Trophoblast cell (in vitro differentiated cells and primary cell): Measurements from ENCODE around the gene IL36A.

Experiments
- DNase-seq, 2 donors: peaks; one replicate each; pipeline ENCODE4 v3.0.0-alpha.2; 2016
- H2AFZ ChIP-seq: 2 replicates; pipeline ENCODE4 v1.6.1; 2013; ENCODE audit warnings: low read length, moderate library complexity, mild to moderate bottlenecking; ENCODE audit not compliant: insufficient read depth, poor library complexity
- H2AK5ac ChIP-seq: 2 replicates; pipeline ENCODE4 v1.6.1; 2013; ENCODE audit warnings: mild to moderate bottlenecking, low read length
- H2BK120ac ChIP-seq: 2 replicates; pipeline ENCODE4 v1.6.1; 2013; ENCODE audit warnings: low read length, mild to moderate bottlenecking, moderate library complexity; ENCODE audit not compliant: insufficient read depth, poor library complexity
- H2BK12ac ChIP-seq: 2 replicates; pipeline ENCODE4 v1.6.1; 2013; ENCODE audit warnings: mild to moderate bottlenecking, low read length, moderate library complexity
- H2BK5ac ChIP-seq: 2 replicates; pipeline ENCODE4 v1.6.1; 2013; ENCODE audit warnings: low read length, low read depth, moderate library complexity, mild to moderate bottlenecking; ENCODE audit not compliant: poor library complexity
- H3K14ac ChIP-seq: 2 replicates; pipeline ENCODE4 v1.6.1; 2013; ENCODE audit warnings: mild to moderate bottlenecking, low read length
- H3K18ac ChIP-seq: 2 replicates; pipeline ENCODE4 v1.6.1; 2013; ENCODE audit warnings: mild to moderate bottlenecking, low read length
- H3K23ac ChIP-seq: 2 replicates; pipeline ENCODE4 v1.6.1; 2013; ENCODE audit warnings: low read length
- H3K27ac ChIP-seq: 2 replicates; pipeline ENCODE4 v1.5.1; 2013; ENCODE audit warnings: low read depth, mild to moderate bottlenecking, inconsistent platforms, low read length, moderate library complexity
- H3K27me3 ChIP-seq: 2 replicates; pipeline ENCODE4 v1.6.1; 2013; ENCODE audit warnings: inconsistent platforms, mild to moderate bottlenecking, low read length, moderate library complexity; ENCODE audit not compliant: insufficient read depth
- H3K36me3 ChIP-seq, 2 experiments: 1 replicate in 1 of 2; 2 replicates in 1 of 2; pipeline ENCODE4 v1.6.1; 2013; ENCODE audit warnings: low read length in 2 of 2, mild to moderate bottlenecking in 2 of 2, moderate library complexity in 1 of 2; ENCODE audit not compliant: insufficient read depth in 2 of 2, control insufficient read depth in 1 of 2
- H3K4ac ChIP-seq: 2 replicates; pipeline ENCODE4 v1.6.1; 2013; ENCODE audit warnings: low read depth, mild to moderate bottlenecking, low read length, moderate library complexity
- H3K4me1 ChIP-seq, 2 experiments: 1 replicate in 1 of 2; 2 replicates in 1 of 2; pipeline ENCODE4 v1.6.1; 2013; ENCODE audit warnings: low read length in 2 of 2, mild to moderate bottlenecking in 2 of 2, moderate library complexity in 1 of 2; ENCODE audit not compliant: insufficient read depth in 2 of 2, control insufficient read depth in 1 of 2
- H3K4me2 ChIP-seq: 2 replicates; pipeline ENCODE4 v1.6.1; 2013; ENCODE audit warnings: inconsistent platforms, mild to moderate bottlenecking, low read length, moderate library complexity
- H3K4me3 ChIP-seq: 2 replicates; pipeline ENCODE4 v1.5.1; 2013; ENCODE audit warnings: mild to moderate bottlenecking, low read depth, low read length, inconsistent platforms
- H3K79me1 ChIP-seq: one replicate; pipeline ENCODE4 v1.6.1; 2013; ENCODE audit warnings: low read length
- H3K79me2 ChIP-seq: 2 replicates; pipeline ENCODE4 v1.6.1; 2013; ENCODE audit warnings: low read length, mild to moderate bottlenecking; ENCODE audit not compliant: control insufficient read depth, insufficient read depth, poor library complexity
- H3K9ac ChIP-seq: 2 replicates; pipeline ENCODE4 v1.6.1; 2013; ENCODE audit warnings: mild to moderate bottlenecking, low read length
- H3K9me3 ChIP-seq: 2 replicates; pipeline ENCODE4 v1.6.1; 2013; ENCODE audit warnings: low read depth, mild to moderate bottlenecking, control low read depth, inconsistent platforms, low read length; ENCODE audit not compliant: insufficient read depth
- H4K12ac ChIP-seq: 2 replicates; pipeline ENCODE4 v1.6.1; 2013; ENCODE audit warnings: low read depth, mild to moderate bottlenecking, low read length, moderate library complexity
- H4K8ac ChIP-seq: 2 replicates; pipeline ENCODE4 v1.6.1; 2013; ENCODE audit warnings: low read depth, mild to moderate bottlenecking, low read length, moderate library complexity
- H4K91ac ChIP-seq: one replicate; pipeline ENCODE4 v1.6.1; 2013; ENCODE audit warnings: low read depth, mild to moderate bottlenecking, low read length, moderate library complexity
- WGBS: extraction: QIAGEN DNeasy Blood & Tissue Kit; methylation state at CpG from one replicate; pipeline ENCODE4 v1.1.7; 2013; ENCODE audit warnings: missing lambda C conversion rate; ENCODE audit not compliant: insufficient read length, insufficient coverage; ENCODE audit errors: extremely low coverage; 5-methylcytosine and 5-hydroxymethylcytosine counted together

The IL36A gene

DNA sequence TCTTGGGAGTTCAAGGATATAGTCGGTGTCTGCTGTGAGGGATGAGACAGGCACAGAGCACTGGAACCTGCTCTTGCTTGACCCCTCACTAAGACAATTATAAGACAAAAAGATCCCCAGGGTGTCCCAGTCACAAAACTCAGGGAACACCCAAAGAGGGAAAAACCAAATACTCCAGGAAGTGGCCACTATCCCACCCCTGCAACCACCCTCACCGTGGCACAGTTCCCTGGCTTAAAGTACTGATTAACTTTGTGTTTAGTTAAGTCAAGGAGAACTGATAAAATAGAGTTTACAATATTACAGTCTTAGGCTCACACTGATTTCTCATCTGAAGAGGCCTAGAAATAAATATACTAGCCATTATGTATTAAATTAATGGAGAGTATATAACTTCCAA, 33.9 kb downstream of the IL36A start:
- Histone ChIP-seq H3K79me1 (no peaks in the 10 kb centered on the region), H3K4me3 (no peak overlapping the region), H2BK5ac (no peak overlapping the region), H3K4me1 (no peaks in the 10 kb centered on the region), H3K27ac (no peak overlapping the region), H3K9me3 (peaks cover 2% of the 10 kb centered on the region), H2BK120ac (no peak overlapping the region), H3K14ac (no peak overlapping the region), H4K91ac (no peak overlapping the region), H3K23ac (no peak overlapping the region), H3K18ac (no peak overlapping the region), H3K4ac (no peak overlapping the region), H3K27me3 (no peaks in the 10 kb centered on the region), H2AFZ (no peak overlapping the region), H3K9ac (no peak overlapping the region), H3K36me3 (no peaks in the 10 kb centered on the region), H3K79me2 (no peaks in the 10 kb centered on the region), H2AK5ac (no peak overlapping the region), H4K8ac (no peak overlapping the region), H3K4me2 (no peak overlapping the region), H4K12ac (no peak overlapping the region), H2BK12ac (no peak overlapping the region)
- no CpG with 5 or more reads among the region's 2 CpGs for WGBS
- no peak for DNase-seq

DNA sequence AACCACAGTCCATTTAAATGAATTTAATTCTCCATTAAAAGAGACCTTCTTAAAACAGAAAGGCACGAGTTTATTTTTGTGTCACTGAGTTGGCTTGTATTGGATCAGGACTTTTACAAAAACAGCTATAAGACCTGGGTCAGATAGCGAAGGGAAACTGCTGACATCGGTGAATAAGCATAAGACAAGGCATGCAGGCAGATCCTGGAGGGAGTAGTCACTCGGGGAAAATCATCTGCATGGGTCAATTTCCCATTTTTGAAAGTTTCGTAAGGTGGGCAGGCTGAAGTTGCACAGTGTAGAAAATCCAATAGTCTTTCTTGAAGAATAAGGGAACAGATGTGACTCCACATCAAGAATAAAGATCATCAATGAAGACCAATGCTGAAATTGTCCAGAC, 34.5 kb downstream of the IL36A start:
- Histone ChIP-seq H3K18ac (no peak overlapping the region), H3K4me3 (no peak overlapping the region), H2AFZ (no peak overlapping the region), H2BK5ac (no peak overlapping the region), H2BK12ac (no peak overlapping the region), H3K79me2 (no peaks in the 10 kb centered on the region), H4K8ac (no peak overlapping the region), H4K91ac (no peak overlapping the region), H3K4ac (no peak overlapping the region), H3K23ac (no peak overlapping the region), H3K27me3 (no peaks in the 10 kb centered on the region), H3K36me3 (no peaks in the 10 kb centered on the region), H3K14ac (no peak overlapping the region), H4K12ac (no peak overlapping the region), H3K9ac (no peak overlapping the region), H3K4me1 (no peaks in the 10 kb centered on the region), H3K9me3 (peaks cover 2% of the 10 kb centered on the region), H2BK120ac (no peak overlapping the region), H3K79me1 (no peaks in the 10 kb centered on the region), H3K27ac (no peak overlapping the region), H3K4me2 (no peak overlapping the region), H2AK5ac (no peak overlapping the region)
- no peak for DNase-seq
- no CpG with 5 or more reads among the region's 5 CpGs for WGBS

DNA sequence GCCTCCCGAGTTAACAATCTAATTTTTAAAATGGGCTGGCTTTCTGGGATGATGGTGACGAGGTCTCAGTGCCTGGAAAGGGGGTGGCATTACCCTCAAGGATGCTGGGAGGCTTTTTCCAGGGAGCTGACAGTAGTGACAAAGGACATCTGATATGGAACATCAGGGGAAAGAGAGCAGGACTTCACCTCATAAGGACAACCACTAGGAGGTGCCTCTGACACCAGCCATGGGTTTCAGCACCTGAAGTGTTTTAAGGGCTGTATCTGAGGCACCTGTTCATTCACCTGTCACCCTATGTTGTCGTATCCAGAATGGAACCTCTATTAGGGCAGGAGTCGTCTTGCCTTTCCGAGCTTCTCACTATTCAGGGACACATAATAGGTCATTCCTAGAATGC, 36.6 kb downstream of the IL36A start:
- no peak overlapping the region for H2BK5ac ChIP-seq
- DNase-seq = peak; percentile 18 to 62

DNA sequence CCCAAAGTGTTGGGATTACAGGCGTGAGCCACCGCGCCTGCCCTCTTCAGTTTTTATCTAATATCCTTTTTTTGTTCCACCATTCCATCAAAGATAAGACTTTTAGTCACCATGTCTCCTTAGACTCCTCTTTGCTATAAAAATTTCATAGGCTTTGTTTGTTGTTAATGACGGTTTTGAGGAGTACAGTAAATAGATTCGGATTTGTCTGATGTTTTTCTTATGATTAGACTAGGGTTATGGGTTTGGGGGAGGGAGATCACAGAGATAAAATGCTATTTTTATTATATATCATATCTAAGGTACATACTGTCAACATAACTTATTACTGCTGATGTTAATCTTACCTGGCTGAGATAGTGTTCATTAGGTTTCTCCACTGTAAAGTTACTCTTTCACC, 41.2 kb downstream of the IL36A start:
- Histone ChIP-seq H2BK12ac (no peak overlapping the region), H4K12ac (no peak overlapping the region), H3K9ac (no peak overlapping the region), H3K14ac (no peak overlapping the region), H2BK120ac (no peak overlapping the region), H3K4ac (no peak overlapping the region), H3K79me2 (no peaks in the 10 kb centered on the region), H3K18ac (no peak overlapping the region), H3K36me3 (no peaks in the 10 kb centered on the region), H2AFZ (no peak overlapping the region), H2AK5ac (no peak overlapping the region), H3K4me1 (no peaks in the 10 kb centered on the region), H3K4me2 (no peak overlapping the region), H4K91ac (no peak overlapping the region), H2BK5ac (no peak overlapping the region), H3K79me1 (no peaks in the 10 kb centered on the region), H4K8ac (no peak overlapping the region), H3K23ac (no peak overlapping the region), H3K27ac (no peak overlapping the region), H3K4me3 (no peak overlapping the region), H3K27me3 (no peaks in the 10 kb centered on the region), H3K9me3 (peaks cover 8% of the 10 kb centered on the region)
- no CpG with 5 or more reads among the region's 5 CpGs for WGBS
- DNase-seq = no peak

More for the DNA sequence above, 36.6 kb downstream of the IL36A start:
- no peak overlapping the region for H3K27ac ChIP-seq
- no peak overlapping the region for H3K4me3 ChIP-seq
- no CpG with 5 or more reads among the region's 5 CpGs for WGBS
- no peak overlapping the region for H3K23ac ChIP-seq
- no peak overlapping the region for H3K9ac ChIP-seq
- no peaks in the 10 kb centered on the region for H3K79me1 ChIP-seq
- H3K27me3 ChIP-seq = no peaks in the 10 kb centered on the region
- no peak overlapping the region for H2AFZ ChIP-seq
- no peak overlapping the region for H3K14ac ChIP-seq
- no peak overlapping the region for H2BK12ac ChIP-seq
- no peaks in the 10 kb centered on the region for H3K36me3 ChIP-seq
- H4K91ac ChIP-seq = no peak overlapping the region
- H4K8ac ChIP-seq = no peak overlapping the region
- H3K4ac ChIP-seq = no peak overlapping the region
- no peak overlapping the region for H3K18ac ChIP-seq
- H3K4me2 ChIP-seq = no peak overlapping the region
- H4K12ac ChIP-seq = no peak overlapping the region
- no peak overlapping the region for H2BK120ac ChIP-seq
- no peaks in the 10 kb centered on the region for H3K4me1 ChIP-seq
- no peaks in the 10 kb centered on the region for H3K79me2 ChIP-seq
- peaks cover 2% of the 10 kb centered on the region for H3K9me3 ChIP-seq
- H2AK5ac ChIP-seq = no peak overlapping the region
